T47D (cell line): ENCODE measurements around the gene ZFAND2A.
"Not testable (repeated sequence)": the region's sequence is repeated elsewhere in the genome, so short reads cannot be mapped to it uniquely, and the experiment has no call there.

Experiments
- DNase-seq, 2 experiments: peaks; one replicate each; pipeline versions ENCODE4 v3.0.0 to v3.0.0-alpha.2; 2011 to 2012; ENCODE audit warnings: low read depth in 1 of 2, low spot score in 1 of 2
- JUND ChIP-seq: IDR thresholded peaks from 2 replicates; pipeline ENCODE4 v1.6.1; 2012; ENCODE audit warnings: low read depth
- in situ Hi-C: cut with HindIII; loops from 2 replicates; pipeline ENCODE4 v1.10.0; 2016; ENCODE audit warnings: low sequenced_read_pairs, low pct_unique_long_range_greater_than_20kb

The ZFAND2A gene

GRCh38 chr7:1159891-1160669 lies at the start of gene ZFAND2A:
ZFAND2A (minus strand) TSS chr7:1160196; CDS start chr7:1158212, 1,984 bp downstream.
- TF ChIP-seq JUND, result no peak
- in situ Hi-C loops, result no loop called here
- DNase-seq, result peak; percentile 98 to 100

GRCh38 chr7:1209097-1209496 lies 49.1 kb upstream of the ZFAND2A start:
- TF ChIP-seq JUND, result no peak
- no peak for DNase-seq
- in situ Hi-C loops, result no loop called here

- DNase-seq, in situ Hi-C loops: not testable (repeated sequence)
Measured at GRCh38 chr7:1205742-1206141, 45.7 kb upstream of the ZFAND2A start.

DNA sequence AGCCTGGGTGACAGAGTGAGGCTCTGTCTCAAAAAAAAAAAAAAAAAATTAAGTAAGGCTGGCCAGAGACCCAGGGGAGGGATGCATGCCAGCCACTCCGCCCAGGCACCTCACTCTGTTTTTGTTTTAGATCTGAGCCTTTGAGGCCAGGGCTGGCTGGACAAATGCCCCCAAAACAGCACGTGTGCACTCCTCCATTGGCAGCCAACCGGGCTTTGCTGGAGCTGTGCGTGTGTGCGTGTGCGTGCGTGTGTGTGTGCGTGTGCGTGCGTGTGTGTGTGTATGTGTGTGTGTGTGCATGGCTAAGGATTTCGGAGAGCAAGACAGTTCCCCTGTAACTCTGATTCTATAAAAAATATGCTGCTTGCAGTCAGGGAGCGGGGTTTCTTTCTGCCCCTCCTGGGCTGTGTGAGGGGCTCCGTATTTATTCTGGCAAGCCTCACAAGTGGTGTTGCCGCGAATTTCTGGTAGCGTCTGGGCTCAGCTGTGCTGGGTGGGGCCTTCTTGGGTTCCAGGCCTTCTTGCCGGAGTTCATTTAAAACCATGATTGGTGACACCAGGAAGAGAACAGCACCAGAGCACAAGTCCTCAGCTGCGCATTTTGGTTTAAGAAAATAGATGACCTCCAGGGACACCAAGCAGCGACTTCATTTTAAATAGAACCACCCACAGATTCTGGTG lies 44.6 kb upstream of the ZFAND2A start:
- DNase-seq, result no peak
- in situ Hi-C loops, result no loop called here
- TF ChIP-seq JUND, result no peak

DNA sequence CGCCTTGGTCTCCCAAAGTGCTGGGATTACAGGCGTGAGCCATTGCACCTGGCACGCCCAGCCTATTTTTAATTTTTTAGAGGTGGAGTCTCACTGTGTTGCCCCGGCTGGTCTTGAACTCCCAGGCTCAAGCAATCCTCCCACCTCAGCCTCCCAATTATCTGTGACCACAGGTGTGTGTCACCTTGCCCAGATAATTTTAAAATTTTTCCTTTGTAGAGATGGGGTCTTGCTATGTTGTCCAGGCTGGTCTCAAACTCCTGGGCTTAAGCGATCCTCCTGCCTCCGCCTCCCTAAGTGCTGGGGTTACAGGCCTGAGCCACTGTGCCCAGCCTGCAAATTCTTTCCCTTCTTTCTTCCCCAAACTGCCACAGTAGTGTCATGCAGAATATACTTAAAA lies 42.9 kb upstream of the ZFAND2A start:
- DNase-seq, in situ Hi-C loops: not testable (repeated sequence)

GRCh38 chr7:1201916-1202315 lies 41.9 kb upstream of the ZFAND2A start:
- no peak for TF ChIP-seq JUND
- in situ Hi-C loops, result no loop called here
- DNase-seq, result no peak

GRCh38 chr7:1200045-1200444 lies 40.0 kb upstream of the ZFAND2A start:
- no peak for TF ChIP-seq JUND
- DNase-seq, result no peak
- in situ Hi-C loops, result no loop called here

GRCh38 chr7:1197997-1198625 lies 38.1 kb upstream of the ZFAND2A start:
- no peak for TF ChIP-seq JUND
- in situ Hi-C loops, result no loop called here
- DNase-seq, result no peak

DNA sequence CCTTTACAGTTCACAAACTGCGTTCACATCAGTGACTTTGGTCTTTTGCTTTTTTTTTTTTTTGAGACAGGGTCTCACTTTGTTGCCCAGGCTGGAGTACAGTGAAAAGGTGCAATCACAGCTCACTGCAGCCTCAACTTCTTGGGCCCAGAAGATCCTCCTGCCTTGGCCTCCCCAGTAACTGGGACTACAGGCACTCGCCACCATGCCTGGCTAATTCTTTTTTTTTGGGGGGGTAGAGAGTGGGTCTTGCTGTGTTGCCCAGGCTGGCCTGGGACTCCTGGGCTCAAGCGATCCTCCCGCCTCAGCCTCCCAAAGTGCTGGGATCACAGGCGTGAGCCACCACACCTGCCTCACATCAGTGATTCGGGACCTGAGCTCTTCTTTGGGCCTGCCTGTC lies 37.0 kb upstream of the ZFAND2A start:
- TF ChIP-seq JUND, result no peak
- in situ Hi-C loops, result no loop called here
- no peak for DNase-seq

DNA sequence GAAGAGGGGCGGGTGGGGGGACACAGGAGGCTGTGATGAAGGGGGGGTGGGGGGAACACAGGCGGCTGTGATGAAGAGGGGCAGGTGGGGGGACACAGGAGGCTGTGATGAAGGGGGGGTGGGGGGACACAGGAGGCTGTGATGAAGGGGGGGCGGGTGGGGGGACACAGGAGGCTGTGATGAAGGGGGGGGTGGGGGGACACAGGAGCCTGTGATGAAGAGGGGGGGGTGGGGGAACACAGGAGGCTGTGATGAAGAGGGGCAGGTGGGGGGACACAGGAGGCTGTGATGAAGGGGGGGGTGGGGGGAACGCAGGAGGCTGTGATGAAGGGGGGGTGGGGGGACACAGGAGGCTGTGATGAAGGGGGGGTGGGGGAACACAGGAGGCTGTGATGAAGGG lies 36.4 kb upstream of the ZFAND2A start:
- in situ Hi-C loops, DNase-seq: not testable (repeated sequence)

DNA sequence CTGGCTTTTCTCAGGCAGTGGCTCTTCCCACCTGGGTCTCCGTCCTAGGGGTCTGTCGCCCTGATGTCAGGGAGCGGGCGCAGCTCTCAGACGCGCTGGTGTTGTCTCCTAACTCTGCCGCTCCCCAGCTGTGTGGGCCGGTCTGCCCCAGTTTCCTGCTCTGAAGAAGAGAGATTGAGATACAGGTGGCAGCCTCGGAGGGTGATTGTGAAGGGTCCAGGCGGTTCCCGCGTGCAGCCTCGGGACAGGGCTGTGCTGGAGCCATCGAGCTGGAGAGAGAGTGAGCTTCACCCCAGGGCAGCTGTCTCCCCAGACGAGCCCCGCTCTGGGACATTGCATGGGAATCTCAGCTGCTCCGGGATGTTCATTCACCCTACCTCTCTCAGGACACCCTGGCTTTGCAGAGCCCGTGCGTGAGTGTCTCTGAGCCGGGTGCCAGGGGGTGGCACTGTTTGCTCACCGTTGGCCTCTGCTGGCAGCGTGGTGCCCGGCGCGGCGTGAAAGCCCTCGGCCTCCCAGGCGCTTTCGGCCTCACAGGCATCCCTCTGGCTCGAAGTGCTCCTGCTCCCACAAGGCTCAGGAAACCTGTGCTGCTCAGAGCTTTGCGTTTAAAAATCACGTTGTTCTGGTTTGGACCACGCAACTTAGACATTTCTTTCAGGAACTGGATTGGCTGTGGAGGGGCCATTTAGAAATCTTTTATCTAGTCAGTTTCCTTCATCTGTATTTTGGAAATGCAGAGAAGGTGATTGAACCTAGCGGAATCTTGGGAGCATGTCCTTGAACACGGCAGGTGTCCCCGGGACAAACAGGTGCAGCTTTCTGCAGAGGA lies 33.8 kb upstream of the ZFAND2A start:
- no peak for TF ChIP-seq JUND
- in situ Hi-C loops, result no loop called here

GRCh38 chr7:1192171-1192676 lies 32.2 kb upstream of the ZFAND2A start:
- no peak for DNase-seq

More for the DNA sequence above, 33.8 kb upstream of the ZFAND2A start:
- DNase-seq, result peak; percentile 86 to 88

More at GRCh38 chr7:1192171-1192676, 32.2 kb upstream of the ZFAND2A start:
- no peak for TF ChIP-seq JUND
- in situ Hi-C loops, result no loop called here
